HCT116 (cell line): ENCODE measurements around the gene KIF7. TPM values are rescaled to one million over a fixed set of nuclear protein-coding genes. Genes with fewer than 3 reads are reported as not detected.

ENCODE experiments used
- ATAC-seq: fragments of 200-7000 bp; cut with Tn5 transposase; 2 replicates; pipeline ENCODE4 v1.9.1; 2020; ENCODE audit warnings: mild to moderate bottlenecking, moderate library complexity
- BruUV-seq: library from RNA; stranded (reverse); fragments of 400-500 nt; replicated peaks from 2 replicates; lab custom pipeline; 2021; lab: Mats Ljungman, UMichigan
- CTCF ChIA-PET: fragments of 300-600 bp; sonication (Branson Sonifier 250); formaldehyde crosslinking; loops from one replicate; lab custom pipeline; 2021; ENCODE audit warnings: antibody characterized with exemption; lab: Charles Lee
- POLR2A ChIA-PET: fragments of 300-600, 350-600 bp; sonication (Branson Sonifier 250); formaldehyde crosslinking; loops from one replicate; lab custom pipeline; 2021; ENCODE audit warnings: antibody characterized with exemption; lab: Charles Lee
- RAD21 ChIA-PET, 2 experiments: fragments of 300-600 bp; sonication (Branson Sonifier 250); formaldehyde crosslinking; loops; one replicate each; lab custom pipeline; 2023; ENCODE audit warnings: low total read pairs in 2 of 2; ENCODE audit not compliant: uncharacterized antibody in 2 of 2, unreplicated experiment in 2 of 2, low non-redundant PET in 1 of 2; lab: Charles Lee
- DNase-seq: peaks from one replicate; pipeline ENCODE4 v3.0.0-alpha.2; 2010; ENCODE audit warnings: low read depth, low spot score
- H2AFZ ChIP-seq: fragments of 200-600 bp; shearing (Covaris generic), sonication (generic); 2 replicates; pipeline ENCODE4 v1.6.1; 2017; ENCODE audit warnings: low read depth, mixed run types, mixed read lengths, antibody characterized with exemption, low read length; ENCODE audit not compliant: poor library complexity, severe bottlenecking
- H3K27ac ChIP-seq: 2 replicates; pipeline ENCODE4 v1.5.1; 2012; ENCODE audit warnings: low read depth, low read length
- H3K27me3 ChIP-seq: fragments of 200-600 bp; sonication (generic); 2 replicates; pipeline ENCODE4 v1.6.1; 2016; ENCODE audit warnings: mixed run types, low read length, mixed read lengths; ENCODE audit not compliant: insufficient read depth
- H3K36me3 ChIP-seq, 2 experiments: fragments of 200-500 bp in 1 of 2; fragments of 200-600 bp in 1 of 2; sonication (Bioruptor generic) in 1 of 2; sonication (generic) in 1 of 2; 2 replicates each; pipeline versions ENCODE4 v1.5.1 to v1.6.1; 2014 to 2016; ENCODE audit warnings: low read length in 2 of 2, inconsistent platforms in 1 of 2, mixed read lengths in 1 of 2, mixed run types in 1 of 2; ENCODE audit not compliant: insufficient read depth in 2 of 2, control insufficient read depth in 1 of 2
- H3K4me1 ChIP-seq, 2 experiments: fragments of 200-600 bp in 1 of 2; sonication (generic) in 1 of 2; 2 replicates each; pipeline versions ENCODE4 v1.5.1 to v1.6.1; 2012 to 2017; ENCODE audit warnings: low read length in 2 of 2, inconsistent platforms in 1 of 2, mild to moderate bottlenecking in 1 of 2, mixed read lengths in 1 of 2, mixed run types in 1 of 2, moderate library complexity in 1 of 2; ENCODE audit not compliant: insufficient read depth in 2 of 2, control insufficient read depth in 1 of 2
- H3K4me2 ChIP-seq: fragments of 200-600 bp; sonication (generic); 2 replicates; pipeline ENCODE4 v1.6.1; 2017; ENCODE audit warnings: mixed run types, low read length, mixed read lengths
- H3K4me3 ChIP-seq, 2 experiments: fragments of 200-600 bp in 1 of 2; sonication (generic) in 1 of 2; replicated peaks in 1 of 2; 2 replicates each; pipeline ENCODE4 v1.5.1; 2011 to 2016; ENCODE audit warnings: low read length in 2 of 2, control low read depth in 1 of 2, low read depth in 1 of 2, mild to moderate bottlenecking in 1 of 2, mixed read lengths in 1 of 2, mixed run types in 1 of 2
- H3K79me2 ChIP-seq: fragments of 200-600 bp; sonication (generic); 2 replicates; pipeline ENCODE4 v1.6.1; 2017; ENCODE audit warnings: mild to moderate bottlenecking, mixed run types, low read length, moderate library complexity, mixed read lengths; ENCODE audit not compliant: insufficient read depth
- H3K9ac ChIP-seq: fragments of 200-600 bp; sonication (generic); 2 replicates; pipeline ENCODE4 v1.6.1; 2016; ENCODE audit warnings: low read length, mixed read lengths
- H3K9me2 ChIP-seq: fragments of 200-600 bp; sonication (generic), shearing (Covaris generic); 2 replicates; pipeline ENCODE4 v1.6.1; 2017; ENCODE audit warnings: mixed run types, mild to moderate bottlenecking, moderate library complexity; ENCODE audit not compliant: insufficient read depth
- H3K9me3 ChIP-seq, 2 experiments: fragments of 200-500 bp in 1 of 2; fragments of 200-600 bp in 1 of 2; sonication (Bioruptor generic) in 1 of 2; sonication (generic) in 1 of 2; 2 replicates each; pipeline ENCODE4 v1.6.1; 2014 to 2017; ENCODE audit warnings: low read length in 2 of 2, mixed read lengths in 2 of 2, inconsistent platforms in 1 of 2, low read depth in 1 of 2, mild to moderate bottlenecking in 1 of 2, mixed run types in 1 of 2, moderate library complexity in 1 of 2; ENCODE audit not compliant: control insufficient read depth in 1 of 2, insufficient read depth in 1 of 2
- H4K20me1 ChIP-seq: fragments of 200-600 bp; sonication (generic), shearing (Covaris generic); 2 replicates; pipeline ENCODE4 v1.6.1; 2017; ENCODE audit warnings: mixed run types, mild to moderate bottlenecking, moderate library complexity; ENCODE audit not compliant: insufficient read depth
- EGR1 ChIP-seq: IDR thresholded peaks from 2 replicates; pipeline ENCODE4 v1.6.1; 2012; ENCODE audit warnings: low read depth
- EZH2phosphoT487 ChIP-seq: fragments of 200-600 bp; IDR thresholded peaks from 2 replicates; pipeline ENCODE4 v1.6.1; 2018; ENCODE audit warnings: antibody characterized with exemption, borderline replicate concordance
- FOSL1 ChIP-seq: IDR thresholded peaks from 2 replicates; pipeline ENCODE4 v1.6.1; 2012; ENCODE audit warnings: low read depth
- JUND ChIP-seq: IDR thresholded peaks from 2 replicates; pipeline ENCODE4 v1.6.1; 2012
- POLR2AphosphoS5 ChIP-seq: IDR thresholded peaks from 2 replicates; pipeline ENCODE4 v1.6.1; 2011; ENCODE audit warnings: mild to moderate bottlenecking, low read depth, low read length, moderate library complexity
- RAD21 ChIP-seq: IDR thresholded peaks from 2 replicates; pipeline ENCODE4 v1.6.1; 2012; ENCODE audit warnings: low read depth, mild to moderate bottlenecking
- SP1 ChIP-seq: IDR thresholded peaks from 2 replicates; pipeline ENCODE4 v1.6.1; 2012; ENCODE audit warnings: low read depth
- intact Hi-C: fragments of 100-400 bp; cut with micrococcal nuclease; formaldehyde crosslinking; loops from 2 replicates; pipeline ENCODE4 v1.10.0; 2022
- total RNA-seq: library from RNA; stranded (reverse); gene quantifications from one replicate; pipeline ENCODE4 v1.2.1, GENCODE V29; 2021; ENCODE audit not compliant: unreplicated experiment
- TF ChIP-seq, protein P1 (sequence below), 3 experiments: fragments of 200-600 bp in 1 of 3; sonication (generic) in 1 of 3; IDR thresholded peaks in 2 of 3; conservative IDR thresholded peaks in 1 of 3; 2 replicates each; pipeline ENCODE4 v1.5.1; 2012 to 2017; ENCODE audit warnings: low read depth in 2 of 3, low read length in 2 of 3, antibody characterized with exemption in 1 of 3, borderline replicate concordance in 1 of 3, control low read depth in 1 of 3, mild to moderate bottlenecking in 1 of 3, mixed read lengths in 1 of 3, mixed run types in 1 of 3, moderate library complexity in 1 of 3; ENCODE audit not compliant: insufficient read depth in 1 of 3
- TF ChIP-seq, protein P2 (sequence below): IDR thresholded peaks from 2 replicates; pipeline ENCODE4 v1.6.1; 2012
- TF ChIP-seq, protein P3 (sequence below): IDR thresholded peaks from 2 replicates; pipeline ENCODE4 v1.6.1; 2012

The KIF7 gene
- total RNA-seq, 1 experiment from 2014 or later = 0.12 TPM

DNA sequence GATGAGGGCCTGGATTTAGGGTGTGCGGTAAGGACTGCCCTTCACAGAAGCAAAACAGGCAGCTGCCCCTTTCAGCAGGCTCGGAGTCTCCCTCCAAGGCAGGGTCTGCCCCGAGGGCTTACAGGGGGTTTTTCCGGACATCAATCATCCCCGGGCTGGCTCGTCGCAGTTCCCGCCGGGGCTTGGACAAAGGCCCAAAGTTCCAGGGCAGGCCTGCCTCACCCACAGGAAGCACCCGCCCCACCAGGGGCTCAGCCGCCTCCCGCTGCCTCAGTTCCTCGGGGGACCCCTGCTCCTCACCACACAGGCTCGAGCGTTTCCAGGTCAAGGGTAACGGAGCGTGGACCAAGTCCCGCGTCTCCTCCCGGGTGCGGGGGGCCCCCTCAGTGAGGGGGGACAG, 27.0 kb downstream of the KIF7 start:
- Histone ChIP-seq H3K4me3 (no peak overlapping the region), H3K9me2 (no peaks in the 10 kb centered on the region), H3K9ac (no peak overlapping the region), H3K27me3 (no peaks in the 10 kb centered on the region), H4K20me1 (no peaks in the 10 kb centered on the region), H3K4me1 (no peaks in the 10 kb centered on the region), H3K79me2 (no peaks in the 10 kb centered on the region; the same call in 1 of the 2 replicates), H3K36me3 (peaks cover 53 to 71% of the 10 kb centered on the region in 2 experiments), H3K9me3 (no peaks in the 10 kb centered on the region), H2AFZ (no peak overlapping the region), H3K27ac (no peak overlapping the region), H3K4me2 (no peak overlapping the region)
- BruUV-seq = no TSS peak
- ATAC-seq (no peak), DNase-seq (no peak)
- intact Hi-C loops = no loop called here
- ChIA-PET RAD21 (no interaction called here), CTCF (no interaction called here), POLR2A (no interaction called here)
- TF ChIP-seq, protein P1, sequence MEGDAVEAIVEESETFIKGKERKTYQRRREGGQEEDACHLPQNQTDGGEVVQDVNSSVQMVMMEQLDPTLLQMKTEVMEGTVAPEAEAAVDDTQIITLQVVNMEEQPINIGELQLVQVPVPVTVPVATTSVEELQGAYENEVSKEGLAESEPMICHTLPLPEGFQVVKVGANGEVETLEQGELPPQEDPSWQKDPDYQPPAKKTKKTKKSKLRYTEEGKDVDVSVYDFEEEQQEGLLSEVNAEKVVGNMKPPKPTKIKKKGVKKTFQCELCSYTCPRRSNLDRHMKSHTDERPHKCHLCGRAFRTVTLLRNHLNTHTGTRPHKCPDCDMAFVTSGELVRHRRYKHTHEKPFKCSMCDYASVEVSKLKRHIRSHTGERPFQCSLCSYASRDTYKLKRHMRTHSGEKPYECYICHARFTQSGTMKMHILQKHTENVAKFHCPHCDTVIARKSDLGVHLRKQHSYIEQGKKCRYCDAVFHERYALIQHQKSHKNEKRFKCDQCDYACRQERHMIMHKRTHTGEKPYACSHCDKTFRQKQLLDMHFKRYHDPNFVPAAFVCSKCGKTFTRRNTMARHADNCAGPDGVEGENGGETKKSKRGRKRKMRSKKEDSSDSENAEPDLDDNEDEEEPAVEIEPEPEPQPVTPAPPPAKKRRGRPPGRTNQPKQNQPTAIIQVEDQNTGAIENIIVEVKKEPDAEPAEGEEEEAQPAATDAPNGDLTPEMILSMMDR (IDR thresholded peaks at IDR 0.05 in 2 of 3, conservative IDR thresholded peaks at IDR 0.05 in 1 of 3; ENCODE audit: borderline replicate concordance in 1 of 3, insufficient read depth in 1 of 3, low read depth in 2 of 3, low read length in 2 of 3) = no peak
- TF ChIP-seq RAD21 (no peak), FOSL1 (no peak), EZH2phosphoT487 (no peak), POLR2AphosphoS5 (no peak), JUND (no peak), EGR1 (no peak), SP1 (no peak)
- TF ChIP-seq, protein P2, sequence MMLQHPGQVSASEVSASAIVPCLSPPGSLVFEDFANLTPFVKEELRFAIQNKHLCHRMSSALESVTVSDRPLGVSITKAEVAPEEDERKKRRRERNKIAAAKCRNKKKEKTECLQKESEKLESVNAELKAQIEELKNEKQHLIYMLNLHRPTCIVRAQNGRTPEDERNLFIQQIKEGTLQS = no peak
- TF ChIP-seq, protein P3, sequence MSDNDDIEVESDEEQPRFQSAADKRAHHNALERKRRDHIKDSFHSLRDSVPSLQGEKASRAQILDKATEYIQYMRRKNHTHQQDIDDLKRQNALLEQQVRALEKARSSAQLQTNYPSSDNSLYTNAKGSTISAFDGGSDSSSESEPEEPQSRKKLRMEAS = no peak
